ENCODE measurements around the gene SPSB1.
A peak's percentile ranks its signal among the peaks of the same experiment; 100 is the strongest.

The SPSB1 gene

GRCh38 chr1:9389968-9390367, 97.3 kb downstream of the SPSB1 start:
- TF ChIP-seq CTCF (conservative IDR thresholded peaks at IDR 0.05; ENCODE audit: low read depth, low read length): no peak
- H3K4me3 ChIP-seq (ENCODE audit: low read depth, low read length): no peak overlapping the region
- DNase-seq (ENCODE audit: low read depth): no peak

GRCh38 chr1:9391620-9392019, 98.9 kb downstream of the SPSB1 start:
- H3K4me3 ChIP-seq (ENCODE audit: low read depth, low read length): no peak overlapping the region

GRCh38 chr1:9394010-9394409, 101.3 kb downstream of the SPSB1 start:
- H3K4me3 ChIP-seq (ENCODE audit: low read depth, low read length): no peak overlapping the region
- TF ChIP-seq CTCF (conservative IDR thresholded peaks at IDR 0.05; ENCODE audit: low read depth, low read length): no peak
- DNase-seq (ENCODE audit: low read depth): no peak

More at GRCh38 chr1:9391620-9392019, 98.9 kb downstream of the SPSB1 start:
- no peak for TF ChIP-seq CTCF (conservative IDR thresholded peaks at IDR 0.05; ENCODE audit: low read depth, low read length)
- no peak for DNase-seq (ENCODE audit: low read depth)

- TF ChIP-seq CTCF (conservative IDR thresholded peaks at IDR 0.05; ENCODE audit: low read depth, low read length): no peak
- DNase-seq (ENCODE audit: low read depth): no peak
- no peak overlapping the region for H3K4me3 ChIP-seq (ENCODE audit: low read depth, low read length)
Measured at GRCh38 chr1:9395018-9395417, 102.3 kb downstream of the SPSB1 start.

GRCh38 chr1:9397047-9397446, 104.4 kb downstream of the SPSB1 start:
- H3K4me3 ChIP-seq (ENCODE audit: low read depth, low read length): no peak overlapping the region

GRCh38 chr1:9397997-9398526, 105.4 kb downstream of the SPSB1 start:
- TF ChIP-seq CTCF (conservative IDR thresholded peaks at IDR 0.05; ENCODE audit: low read depth, low read length): no peak
- peak; percentile 52 for DNase-seq (ENCODE audit: low read depth)

More at GRCh38 chr1:9397047-9397446, 104.4 kb downstream of the SPSB1 start:
- DNase-seq (ENCODE audit: low read depth): no peak
- TF ChIP-seq CTCF (conservative IDR thresholded peaks at IDR 0.05; ENCODE audit: low read depth, low read length): no peak

More at GRCh38 chr1:9397997-9398526, 105.4 kb downstream of the SPSB1 start:
- no peak overlapping the region for H3K4me3 ChIP-seq (ENCODE audit: low read depth, low read length)
